Ovary (tissue), 3 donors: ENCODE data around the gene GOSR2.

ENCODE experiments used
- EP300 ChIP-seq: sonication (generic); formaldehyde crosslinking; IDR thresholded peaks from one replicate; pipeline ENCODE4 v1.6.1; 2017; ENCODE audit warnings: antibody characterized with exemption
- POLR2A ChIP-seq: fragments of 450-650 bp; IDR thresholded peaks from one replicate; pipeline ENCODE4 v1.6.1; 2017; ENCODE audit warnings: antibody characterized with exemption, mild to moderate bottlenecking, moderate library complexity
- TF ChIP-seq, protein P1 (sequence below), 3 donors: fragments of 450-650 bp in 2 of 3; fragments of 200-600 bp in 1 of 3; IDR thresholded peaks; one replicate each; pipeline versions ENCODE4 v1.5.1 to v1.8.0; 2016 to 2022; ENCODE audit warnings: antibody characterized with exemption in 3 of 3, mild to moderate bottlenecking in 1 of 3
- donor health status: DM: no; HTN: no; CAD: no.

DNA sequence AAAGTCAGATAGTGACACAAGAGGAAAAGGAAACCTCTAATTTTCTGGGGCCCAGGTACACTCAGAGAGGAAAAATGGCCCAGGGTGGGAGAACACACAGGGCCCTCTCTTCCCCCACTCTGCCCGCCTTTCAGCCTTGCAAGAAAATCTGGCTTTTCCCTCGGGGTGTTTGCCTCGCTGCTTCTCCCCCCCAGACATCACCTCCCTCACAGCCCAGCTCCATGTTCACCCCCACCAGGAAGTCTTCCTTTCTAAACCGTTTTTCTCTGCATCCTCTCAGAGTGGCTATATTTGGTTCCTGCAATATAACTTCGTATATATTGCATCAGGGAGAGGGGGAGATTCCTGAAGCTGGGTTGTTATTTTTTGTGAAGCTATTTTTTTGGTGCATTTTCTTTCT, 28.7 kb downstream of the GOSR2 start:
- TF ChIP-seq POLR2A = no peak
- TF ChIP-seq, protein P1, sequence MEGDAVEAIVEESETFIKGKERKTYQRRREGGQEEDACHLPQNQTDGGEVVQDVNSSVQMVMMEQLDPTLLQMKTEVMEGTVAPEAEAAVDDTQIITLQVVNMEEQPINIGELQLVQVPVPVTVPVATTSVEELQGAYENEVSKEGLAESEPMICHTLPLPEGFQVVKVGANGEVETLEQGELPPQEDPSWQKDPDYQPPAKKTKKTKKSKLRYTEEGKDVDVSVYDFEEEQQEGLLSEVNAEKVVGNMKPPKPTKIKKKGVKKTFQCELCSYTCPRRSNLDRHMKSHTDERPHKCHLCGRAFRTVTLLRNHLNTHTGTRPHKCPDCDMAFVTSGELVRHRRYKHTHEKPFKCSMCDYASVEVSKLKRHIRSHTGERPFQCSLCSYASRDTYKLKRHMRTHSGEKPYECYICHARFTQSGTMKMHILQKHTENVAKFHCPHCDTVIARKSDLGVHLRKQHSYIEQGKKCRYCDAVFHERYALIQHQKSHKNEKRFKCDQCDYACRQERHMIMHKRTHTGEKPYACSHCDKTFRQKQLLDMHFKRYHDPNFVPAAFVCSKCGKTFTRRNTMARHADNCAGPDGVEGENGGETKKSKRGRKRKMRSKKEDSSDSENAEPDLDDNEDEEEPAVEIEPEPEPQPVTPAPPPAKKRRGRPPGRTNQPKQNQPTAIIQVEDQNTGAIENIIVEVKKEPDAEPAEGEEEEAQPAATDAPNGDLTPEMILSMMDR (IDR thresholded peaks at IDR 0.05) = no peak
- no peak for TF ChIP-seq EP300
